Measurements from ENCODE around the gene PSME1. TPM values are rescaled to one million over a fixed set of nuclear protein-coding genes. Genes with fewer than 3 reads are reported as not detected.

The PSME1 gene
- total and polyA plus RNA-seq, 4 donors, result 63.3 to 237 (median 101) TPM

DNA sequence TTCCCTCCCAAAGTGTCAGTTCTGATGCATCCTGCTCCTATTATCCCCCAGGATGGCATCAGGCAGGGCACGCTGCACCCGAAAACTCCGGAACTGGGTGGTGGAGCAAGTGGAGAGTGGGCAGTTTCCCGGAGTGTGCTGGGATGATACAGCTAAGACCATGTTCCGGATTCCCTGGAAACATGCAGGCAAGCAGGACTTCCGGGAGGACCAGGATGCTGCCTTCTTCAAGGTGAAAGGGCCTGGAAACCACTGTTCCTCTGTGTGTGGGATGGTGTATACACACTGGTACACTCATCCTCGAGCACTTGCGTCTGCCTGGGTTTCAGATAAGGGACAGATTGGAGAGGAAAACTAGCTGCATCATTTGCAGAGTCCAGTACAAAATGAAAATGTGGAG is 26.1 kb downstream of the PSME1 start:
- TF ChIP-seq FOXA2 (IDR thresholded peaks at IDR 0.05) (no peak), RAD21 (IDR thresholded peaks at IDR 0.05) (no peak), HNF4A (conservative IDR thresholded peaks at IDR 0.05) (no peak), ATF3 (IDR thresholded peaks at IDR 0.05) (no peak)
- peak overlapping the region; percentile 63 to 81 (median 70) for H3K4me3 ChIP-seq (ENCODE audit: low read depth in 1 of 3, low read length in 3 of 3)
- 59% methylated on average over 8 of the region's 8 CpGs for WGBS
- no peaks in the 10 kb centered on the region for H3K9me3 ChIP-seq (ENCODE audit: control insufficient read depth in 4 of 4, low read length in 3 of 4)
- no peak for DNase-seq (ENCODE audit: low spot score)
- peaks cover 24 to 57% (median 44%) of the 10 kb centered on the region in 4 donors for H3K36me3 ChIP-seq (ENCODE audit: control insufficient read depth in 4 of 4, insufficient read depth in 3 of 4, low read depth in 1 of 4, low read length in 3 of 4)
- H3K4me1 ChIP-seq (ENCODE audit: control insufficient read depth in 4 of 4, insufficient read depth in 4 of 4, low read length in 3 of 4), result peaks cover 8 to 35% (median 29%) of the 10 kb centered on the region in 4 donors
- H3K9ac ChIP-seq (ENCODE audit: low read depth in 1 of 2, low read length in 2 of 2), result peak overlapping the region; percentile 45 to 87
- H3K27me3 ChIP-seq (ENCODE audit: control insufficient read depth in 4 of 4, insufficient read depth in 4 of 4, low read length in 3 of 4), result no peaks in the 10 kb centered on the region
- peak overlapping the region; percentile 71 to 91 for H3K27ac ChIP-seq (ENCODE audit: low read depth in 1 of 2, low read length in 2 of 2)

- Histone ChIP-seq H3K4me3 (ENCODE audit: low read depth in 1 of 3, low read length in 3 of 3) (no peak overlapping the region), H3K4me1 (ENCODE audit: control insufficient read depth in 4 of 4, insufficient read depth in 4 of 4, low read length in 3 of 4) (peaks cover 8 to 34% (median 28%) of the 10 kb centered on the region in 4 donors), H3K36me3 (ENCODE audit: control insufficient read depth in 4 of 4, insufficient read depth in 3 of 4, low read depth in 1 of 4, low read length in 3 of 4) (peaks cover 21 to 55% (median 39%) of the 10 kb centered on the region in 4 donors), H3K9ac (ENCODE audit: low read depth in 1 of 2, low read length in 2 of 2) (no peak overlapping the region), H3K27me3 (ENCODE audit: control insufficient read depth in 4 of 4, insufficient read depth in 4 of 4, low read length in 3 of 4) (no peaks in the 10 kb centered on the region), H3K27ac (ENCODE audit: low read depth in 1 of 2, low read length in 2 of 2) (no peak overlapping the region), H3K9me3 (ENCODE audit: control insufficient read depth in 4 of 4, low read length in 3 of 4) (no peaks in the 10 kb centered on the region)
- DNase-seq (ENCODE audit: low spot score), result no peak
- TF ChIP-seq CTCF (IDR thresholded peaks at IDR 0.05; ENCODE audit: low read depth, low read length, missing input control) (no peak), FOXA2 (IDR thresholded peaks at IDR 0.05) (no peak), ZBTB33 (IDR thresholded peaks at IDR 0.05) (no peak), EGR1 (IDR thresholded peaks at IDR 0.05; ENCODE audit: low read depth in 2 of 2) (no peak), YY1 (IDR thresholded peaks at IDR 0.05) (no peak), FOXA1 (IDR thresholded peaks at IDR 0.05) (no peak), GABPA (IDR thresholded peaks at IDR 0.05 in 1 of 2, conservative IDR thresholded peaks at IDR 0.05 in 1 of 2) (no peak)
- WGBS, result 95% methylated on average over 14 of the region's 14 CpGs
Observed at GRCh38 chr14:24164518-24164991, 28.6 kb downstream of the PSME1 start.

GRCh38 chr14:24165785-24166184 is 29.8 kb downstream of the PSME1 start:
- H3K27ac ChIP-seq (ENCODE audit: low read depth in 1 of 2, low read length in 2 of 2), result no peak overlapping the region
- 93% methylated on average over 5 of the region's 5 CpGs for WGBS
- DNase-seq (ENCODE audit: low spot score), result no peak

More at GRCh38 chr14:24165785-24166184, 29.8 kb downstream of the PSME1 start:
- Histone ChIP-seq H3K9me3 (ENCODE audit: control insufficient read depth in 4 of 4, low read length in 3 of 4) (no peaks in the 10 kb centered on the region), H3K27me3 (ENCODE audit: control insufficient read depth in 4 of 4, insufficient read depth in 4 of 4, low read length in 3 of 4) (no peaks in the 10 kb centered on the region), H3K4me3 (ENCODE audit: low read depth in 1 of 3, low read length in 3 of 3) (no peak overlapping the region), H3K4me1 (ENCODE audit: control insufficient read depth in 4 of 4, insufficient read depth in 4 of 4, low read length in 3 of 4) (peaks cover 2 to 22% (median 17%) of the 10 kb centered on the region in 4 donors), H3K36me3 (ENCODE audit: control insufficient read depth in 4 of 4, insufficient read depth in 3 of 4, low read depth in 1 of 4, low read length in 3 of 4) (peaks cover 20 to 55% (median 39%) of the 10 kb centered on the region in 4 donors), H3K9ac (ENCODE audit: low read depth in 1 of 2, low read length in 2 of 2) (no peak overlapping the region)
- TF ChIP-seq RXRA (IDR thresholded peaks at IDR 0.05) (no peak), EGR1 (IDR thresholded peaks at IDR 0.05; ENCODE audit: low read depth in 2 of 2) (no peak), NR2F2 (IDR thresholded peaks at IDR 0.05) (no peak), ATF3 (IDR thresholded peaks at IDR 0.05) (no peak), ZBTB33 (IDR thresholded peaks at IDR 0.05) (no peak), SP1 (IDR thresholded peaks at IDR 0.05) (no peak), HNF4A (conservative IDR thresholded peaks at IDR 0.05) (no peak), CTCF (IDR thresholded peaks at IDR 0.05; ENCODE audit: low read depth, low read length, missing input control) (no peak)
